ENCODE results near the gene FBLN1.
"Not testable (repeated sequence)": the region's sequence is repeated elsewhere in the genome, so short reads cannot be mapped to it uniquely, and the experiment has no call there.

FBLN1 gene

DNA sequence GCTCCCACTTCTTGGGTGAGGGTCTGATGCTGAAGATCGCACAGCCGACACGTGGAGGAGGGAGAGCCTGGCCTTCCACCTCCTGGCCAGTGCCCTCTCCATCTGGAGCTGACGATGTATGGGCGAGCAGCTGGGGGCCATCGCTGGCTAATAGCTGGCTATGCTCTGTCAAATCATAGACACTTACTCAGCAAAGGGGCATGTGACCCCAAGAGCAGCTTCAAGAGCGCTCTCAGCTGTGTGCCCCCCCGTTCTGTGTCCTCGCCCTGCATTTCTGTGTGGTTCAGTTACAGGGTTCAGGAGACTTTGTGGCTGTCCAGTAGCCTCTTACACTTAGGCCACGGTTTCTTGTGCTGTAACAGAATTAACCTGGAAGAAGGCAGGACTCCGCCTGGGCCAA lies 26.4 kb downstream of the FBLN1 start:
- no peak for DNase-seq

DNA sequence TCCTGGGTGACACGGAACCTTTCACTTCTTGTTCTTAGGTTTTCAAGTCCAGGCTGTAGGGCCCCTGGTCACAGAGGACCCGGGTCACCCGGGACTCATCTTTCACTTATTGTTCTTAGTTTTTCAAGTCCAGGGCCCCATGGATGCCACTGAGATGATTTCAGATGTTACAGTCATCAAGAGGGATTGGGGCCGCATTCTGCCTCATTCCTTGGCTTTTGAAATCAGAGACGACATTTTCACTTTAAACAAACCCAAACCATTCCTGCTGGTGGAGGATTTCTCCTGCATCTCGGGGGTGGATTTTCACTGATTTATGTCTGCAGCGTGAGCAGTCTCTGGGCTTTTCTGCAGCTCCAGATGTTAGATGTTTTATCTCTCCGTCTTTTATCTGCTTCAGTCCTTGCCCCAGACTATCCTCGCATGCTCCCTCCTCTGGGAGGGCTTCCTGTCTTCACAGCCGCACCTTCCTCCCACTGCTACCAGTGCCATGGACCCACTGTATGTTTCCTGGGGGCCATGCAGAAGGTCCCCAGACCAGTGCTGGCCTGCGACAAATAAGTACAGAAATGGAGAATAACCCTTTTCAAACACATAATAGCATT lies 27.4 kb downstream of the FBLN1 start:
- DNase-seq: peak; percentile 75

DNA sequence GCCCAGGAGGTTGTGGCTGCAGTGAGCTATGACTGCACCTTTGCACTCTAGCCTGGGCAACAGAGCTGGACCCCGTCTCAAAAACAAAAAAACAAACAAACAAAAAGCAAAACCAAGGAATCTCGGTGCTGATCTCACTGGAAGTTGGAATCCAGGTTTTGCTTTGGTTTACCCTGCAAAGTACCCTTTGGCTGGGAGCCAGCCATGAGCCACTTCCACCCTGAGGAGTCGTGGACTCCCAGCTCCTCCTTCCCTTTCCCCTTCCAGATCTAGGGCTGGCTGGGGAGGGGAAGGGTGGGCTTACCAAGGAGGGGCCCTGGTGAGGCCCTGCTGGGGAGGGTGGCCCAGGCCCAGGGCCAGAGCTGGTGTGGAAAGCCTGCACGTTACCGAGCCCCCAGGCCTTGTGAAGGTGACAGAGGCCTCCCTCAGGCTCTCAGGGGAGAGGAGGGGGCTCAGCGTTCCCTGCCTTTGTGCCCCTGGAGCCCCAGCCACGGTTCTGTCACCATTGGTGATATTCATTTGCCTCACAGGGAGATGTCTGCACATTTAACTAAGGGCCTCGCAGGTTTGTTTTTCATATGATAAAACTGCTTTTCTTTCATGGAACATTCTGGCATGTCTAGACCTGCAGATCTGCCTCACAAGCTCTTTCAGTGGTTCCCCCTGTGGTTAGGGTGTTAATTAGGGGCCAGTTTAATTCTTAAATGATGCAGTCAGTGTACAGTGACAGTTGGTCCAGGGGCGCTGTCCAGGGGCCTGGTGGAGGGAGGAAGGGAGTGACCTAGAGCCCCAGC lies 29.0 kb downstream of the FBLN1 start:
- no peak for DNase-seq

GRCh38 chr22:45532235-45532631 lies 29.6 kb downstream of the FBLN1 start:
- no peak for DNase-seq

DNA sequence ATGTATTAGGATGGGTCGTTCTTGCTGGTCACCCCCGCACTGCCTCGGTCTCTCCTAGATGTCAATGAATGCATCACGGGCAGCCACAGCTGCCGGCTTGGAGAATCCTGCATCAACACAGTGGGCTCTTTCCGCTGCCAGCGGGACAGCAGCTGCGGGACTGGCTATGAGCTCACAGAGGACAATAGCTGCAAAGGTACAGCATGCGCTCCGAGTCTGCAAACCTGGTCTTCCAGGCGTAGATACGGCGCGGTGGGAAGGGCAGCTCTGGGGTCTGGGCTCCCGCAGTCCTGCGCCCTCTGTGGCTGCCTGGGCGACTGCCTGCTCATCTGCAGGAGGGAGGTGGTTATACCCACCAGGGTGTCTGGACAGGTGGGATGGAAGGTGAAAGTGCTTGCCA lies 31.0 kb downstream of the FBLN1 start:
- DNase-seq: no peak

DNA sequence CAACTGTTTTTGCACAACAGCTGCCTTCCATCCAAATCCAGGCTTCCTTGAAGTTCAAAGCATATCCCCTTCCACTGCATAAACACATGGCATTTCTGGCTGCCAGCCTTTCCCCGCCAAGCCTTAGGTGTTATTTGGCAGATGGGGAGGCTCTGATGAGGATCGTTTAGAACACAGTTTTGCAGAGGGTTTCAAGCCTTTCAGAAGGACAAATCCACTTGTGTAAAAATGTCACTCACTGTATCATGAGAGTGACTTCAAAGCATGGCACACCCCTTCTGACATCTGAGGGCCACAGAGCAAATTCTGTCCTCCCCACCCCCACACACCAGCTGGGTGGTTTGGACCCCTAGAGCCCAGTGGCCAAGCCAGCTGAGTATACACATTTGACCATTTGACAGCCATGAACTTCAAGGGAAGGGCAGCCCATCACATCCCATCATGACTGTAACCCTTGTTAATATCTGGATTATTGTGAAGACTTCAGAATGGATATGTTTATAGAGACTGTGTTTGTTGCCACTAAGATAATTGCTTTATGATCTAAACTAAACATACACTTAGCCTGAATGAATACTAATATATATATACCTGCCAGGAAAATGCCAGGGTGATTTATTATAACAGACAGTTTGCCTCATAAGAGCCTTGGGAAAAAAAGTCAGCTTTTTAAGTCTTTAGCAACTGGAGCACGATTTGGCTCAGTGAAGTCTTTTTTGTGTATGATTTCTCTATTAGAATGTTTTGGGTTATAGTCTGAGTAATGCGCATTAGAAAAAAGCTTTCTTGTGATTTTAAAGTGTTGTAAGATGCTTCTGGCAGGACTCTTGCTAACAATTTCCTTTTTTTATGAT lies 31.9 kb downstream of the FBLN1 start:
- no peak for DNase-seq

- no peak for DNase-seq
Measured at GRCh38 chr22:45535290-45535689, 32.6 kb downstream of the FBLN1 start.

GRCh38 chr22:45535835-45536234 lies 33.2 kb downstream of the FBLN1 start:
- DNase-seq: not testable (repeated sequence)

DNA sequence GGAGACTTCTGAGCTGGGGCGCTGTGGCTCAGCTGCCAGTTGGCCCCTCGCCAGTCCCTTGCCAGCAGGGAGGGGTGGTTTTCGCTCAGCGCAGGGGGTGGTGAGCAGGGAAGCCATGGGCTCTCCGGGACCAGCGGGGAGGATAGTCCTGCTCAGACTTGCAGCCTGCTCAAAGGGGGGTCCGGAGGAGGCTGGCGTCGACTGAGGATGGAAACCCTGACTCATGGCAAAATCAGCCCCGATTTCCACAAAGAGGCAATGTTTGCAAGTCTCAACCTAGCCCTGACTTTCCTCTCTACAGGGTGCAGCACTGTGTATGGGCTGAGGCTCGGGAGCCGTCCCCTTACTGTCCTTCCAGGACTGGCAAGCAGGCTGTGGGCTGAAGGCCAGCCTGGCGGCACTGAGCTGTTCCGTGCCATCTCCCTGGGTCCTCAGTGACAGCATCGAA lies 35.1 kb downstream of the FBLN1 start:
- DNase-seq: peak; percentile 52

DNA sequence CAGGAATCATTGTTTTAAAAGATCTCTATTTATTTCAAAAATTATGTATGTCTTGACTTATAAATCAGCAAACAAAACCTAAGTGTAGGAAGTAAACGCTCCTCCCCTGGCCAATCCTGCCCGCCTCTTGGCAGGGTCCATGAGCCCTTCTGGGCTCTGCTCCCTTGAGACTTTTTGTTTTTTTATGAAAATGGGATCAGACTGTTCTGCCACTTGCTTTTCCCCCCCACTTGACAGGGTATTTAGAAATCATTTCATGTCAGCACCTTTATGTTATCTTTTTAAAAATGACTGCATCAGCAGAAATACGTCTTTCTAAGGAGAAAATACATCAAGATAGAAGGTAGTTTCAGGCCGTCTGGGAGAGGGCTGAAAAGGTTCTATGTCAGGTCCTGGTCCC lies 35.6 kb downstream of the FBLN1 start:
- DNase-seq: no peak

DNA sequence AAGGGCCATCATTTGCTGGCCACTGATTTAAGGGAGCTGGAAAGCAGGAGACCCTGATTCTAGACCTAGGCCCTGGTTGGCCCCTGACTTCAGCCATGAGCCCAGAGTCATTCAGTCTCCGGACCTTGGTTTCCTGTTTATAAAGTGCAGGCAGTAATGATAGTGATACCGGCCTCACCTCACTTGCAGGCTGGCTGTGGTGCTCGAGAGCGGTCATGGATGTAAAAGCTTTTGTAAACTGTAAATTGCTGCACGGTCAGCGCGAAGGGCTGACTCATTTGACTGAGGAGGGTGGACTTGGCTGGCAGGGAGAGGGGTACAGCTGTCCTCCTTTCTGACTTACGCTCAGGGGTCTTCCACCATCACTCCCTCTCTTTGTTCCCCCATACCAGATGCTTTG lies 37.4 kb downstream of the FBLN1 start:
- DNase-seq: no peak

DNA sequence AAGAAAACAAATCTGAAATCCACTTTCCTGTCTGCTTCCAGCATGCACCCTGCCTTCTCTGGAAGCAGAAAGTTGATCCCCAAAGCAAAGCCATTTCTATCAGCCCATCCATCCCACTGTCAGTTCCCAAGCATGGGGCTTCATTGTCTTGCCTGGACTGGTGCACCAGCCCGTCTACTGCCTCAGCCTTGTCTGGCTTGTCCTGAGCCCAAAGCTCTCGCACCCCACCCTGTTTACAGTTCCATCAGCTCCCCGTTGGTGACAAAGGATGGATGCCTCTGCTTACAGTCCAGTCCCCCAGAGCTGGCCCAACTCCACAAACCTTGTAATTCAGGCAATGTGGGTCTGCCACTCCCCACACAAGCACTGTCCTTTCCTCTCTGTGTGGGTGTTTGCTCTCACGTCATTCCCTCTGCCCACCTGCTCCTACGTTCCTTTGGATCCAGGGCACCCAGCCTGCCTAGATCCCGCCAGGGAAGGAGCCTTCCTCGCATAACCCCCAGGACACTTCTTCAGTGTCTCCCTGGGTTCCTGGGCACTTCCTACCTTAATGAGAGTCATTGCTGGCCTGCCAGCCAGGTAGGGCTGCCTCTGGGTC lies 38.8 kb downstream of the FBLN1 start:
- DNase-seq: no peak

- no peak for DNase-seq
Measured at GRCh38 chr22:45542001-45542520, 39.4 kb downstream of the FBLN1 start.

DNA sequence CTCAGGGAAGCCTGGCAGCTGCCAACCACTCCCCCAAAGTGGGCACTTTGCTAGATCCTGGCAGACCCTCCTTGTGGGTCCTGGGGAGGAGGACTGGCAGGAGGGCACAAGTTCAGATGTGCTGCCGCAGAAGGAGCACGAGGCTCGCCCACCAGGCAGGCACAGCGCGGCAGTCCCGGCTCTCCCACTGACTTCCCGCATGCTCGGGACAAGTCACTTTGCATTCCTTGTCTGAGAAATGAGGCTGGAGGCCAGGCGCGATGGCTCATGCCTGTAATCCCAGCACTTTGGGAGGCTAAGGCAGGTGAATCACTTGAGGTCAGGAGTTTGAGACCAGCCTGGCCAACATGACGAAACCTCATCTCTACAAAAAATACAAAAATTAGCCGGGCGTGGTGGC lies 40.1 kb downstream of the FBLN1 start:
- DNase-seq: not testable (repeated sequence)

DNA sequence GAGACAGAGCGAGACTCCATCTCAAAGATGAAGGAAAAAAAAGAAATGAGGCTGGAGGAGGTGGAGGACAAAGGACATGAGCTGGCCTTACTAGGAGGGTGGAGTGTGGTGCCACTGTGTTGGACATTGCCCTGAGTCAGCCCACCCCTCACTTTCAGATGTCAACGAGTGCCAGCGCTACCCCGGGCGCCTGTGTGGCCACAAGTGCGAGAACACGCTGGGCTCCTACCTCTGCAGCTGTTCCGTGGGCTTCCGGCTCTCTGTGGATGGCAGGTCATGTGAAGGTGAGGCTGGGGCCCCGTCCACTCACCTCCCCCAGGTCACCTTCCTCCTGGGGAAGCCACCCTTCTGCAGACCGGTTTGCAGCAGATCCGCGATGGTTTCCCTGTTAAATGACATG lies 40.6 kb downstream of the FBLN1 start:
- no peak for DNase-seq

DNA sequence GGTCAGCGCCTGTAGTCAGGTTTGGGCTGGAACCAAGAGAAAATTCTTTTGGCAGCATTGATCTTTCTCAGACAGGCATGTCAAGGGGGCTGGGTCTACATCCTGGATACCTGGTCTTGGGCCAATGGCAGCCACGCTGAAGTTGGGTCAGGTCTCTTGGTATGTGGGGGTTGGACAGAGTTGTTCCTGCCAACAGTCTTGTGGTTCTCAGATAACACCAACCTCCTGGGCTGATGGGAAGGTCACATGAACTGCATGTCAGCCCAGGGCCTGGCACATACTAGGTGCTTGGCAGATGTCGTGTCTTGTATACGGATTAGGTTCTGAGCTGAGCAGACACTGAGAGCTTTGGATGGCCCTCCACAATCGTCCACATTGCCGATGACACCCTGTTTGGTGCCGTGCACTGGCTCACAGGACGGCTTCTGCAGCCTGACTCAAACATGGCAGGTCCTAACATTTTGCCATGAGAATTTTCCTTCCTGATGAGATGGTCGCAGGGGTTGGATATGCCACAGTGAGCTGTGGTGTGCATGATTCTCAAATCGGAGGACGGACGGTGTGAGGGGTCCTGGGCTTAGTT lies 42.0 kb downstream of the FBLN1 start:
- DNase-seq: no peak

DNA sequence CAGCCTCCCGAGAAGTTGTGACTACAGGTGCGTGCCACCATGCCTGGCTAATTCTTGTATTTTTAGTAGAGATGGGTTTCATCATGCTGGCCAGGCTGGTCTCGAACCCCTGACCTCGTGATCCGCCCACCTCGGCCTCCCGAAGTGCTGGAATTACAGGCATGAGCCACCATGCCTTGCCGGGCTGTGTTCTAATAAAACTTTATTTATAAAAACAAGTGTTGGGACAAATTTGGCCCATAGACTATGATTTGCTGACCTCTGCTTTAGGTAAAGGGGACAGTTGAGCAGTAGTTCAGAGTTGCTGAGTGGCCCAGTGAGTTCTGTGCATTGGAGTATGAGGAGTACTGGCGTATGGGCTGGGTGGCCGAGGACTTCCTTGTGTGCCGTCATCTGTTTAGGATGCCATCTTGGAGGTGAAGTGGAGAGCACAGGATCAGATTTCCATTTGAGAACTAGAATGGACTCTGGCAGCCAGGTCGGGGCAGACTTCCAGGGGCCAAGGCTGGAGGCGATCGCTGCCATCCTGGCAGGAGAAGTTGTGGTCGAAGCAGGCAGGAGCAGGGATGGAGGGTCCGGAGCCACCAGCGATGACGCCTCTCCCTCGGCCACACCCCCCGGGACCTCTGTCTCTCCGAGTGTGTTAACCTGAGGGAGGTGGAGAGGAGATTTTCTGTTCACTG lies 43.8 kb downstream of the FBLN1 start:
- DNase-seq: no peak

DNA sequence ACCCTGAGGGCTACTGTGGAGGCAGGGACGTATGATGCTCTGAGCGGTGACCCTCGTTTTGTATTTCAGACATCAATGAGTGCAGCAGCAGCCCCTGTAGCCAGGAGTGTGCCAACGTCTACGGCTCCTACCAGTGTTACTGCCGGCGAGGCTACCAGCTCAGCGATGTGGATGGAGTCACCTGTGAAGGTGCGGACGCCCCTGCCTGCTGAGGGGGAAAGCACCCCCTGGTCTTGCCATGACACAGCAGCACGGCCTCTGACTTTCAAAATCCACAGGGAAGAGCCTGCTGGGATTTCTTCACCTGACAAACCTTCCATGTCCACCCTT lies 44.3 kb downstream of the FBLN1 start:
- no peak for DNase-seq

DNA sequence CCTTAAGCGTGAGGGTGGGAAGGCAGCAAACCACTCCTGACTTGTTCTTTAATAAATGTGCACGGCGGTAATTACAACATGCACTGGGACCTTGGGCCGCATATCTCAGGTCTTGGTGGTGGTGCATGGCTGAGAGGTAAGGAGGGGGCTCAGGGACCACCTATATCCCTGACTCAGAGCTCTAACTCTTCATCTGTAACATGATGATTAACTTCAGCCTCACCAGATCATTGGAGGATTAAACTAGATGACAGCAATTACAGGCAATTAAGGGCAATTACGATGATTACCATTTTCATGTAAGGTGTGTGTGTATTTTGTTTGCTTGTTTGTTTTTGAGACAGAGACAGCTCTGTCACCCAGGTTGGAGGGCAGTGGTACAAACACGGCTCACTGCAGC lies 45.0 kb downstream of the FBLN1 start:
- DNase-seq: no peak

DNA sequence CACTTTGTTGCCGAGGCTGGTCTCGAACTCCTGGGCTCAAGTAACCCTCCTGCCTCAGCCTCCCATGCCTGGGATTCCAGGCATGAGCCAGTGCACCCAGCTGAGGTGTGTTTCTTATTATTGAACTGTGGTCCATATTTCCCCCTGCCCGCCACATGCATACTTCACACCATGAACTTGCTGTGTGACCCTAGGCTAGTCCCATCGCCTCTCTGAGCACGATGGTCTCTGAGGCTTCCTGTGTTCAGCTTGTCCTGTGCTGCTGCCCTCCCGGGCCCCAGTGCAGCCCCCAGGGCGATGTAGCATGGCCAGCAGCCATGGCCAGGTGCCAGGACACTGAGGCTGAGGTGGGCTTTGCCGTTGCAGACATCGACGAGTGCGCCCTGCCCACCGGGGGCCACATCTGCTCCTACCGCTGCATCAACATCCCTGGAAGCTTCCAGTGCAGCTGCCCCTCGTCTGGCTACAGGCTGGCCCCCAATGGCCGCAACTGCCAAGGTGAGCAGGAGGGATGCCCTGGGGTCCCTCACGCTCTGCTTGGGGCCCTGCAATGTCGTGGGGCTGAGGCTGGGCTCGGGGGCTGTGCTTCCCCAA lies 45.7 kb downstream of the FBLN1 start:
- no peak for DNase-seq

- DNase-seq: no peak
Measured at GRCh38 chr22:45548991-45549761, 46.5 kb downstream of the FBLN1 start.
